GM21619 (cell line): ENCODE results near the gene SEPHS1.
"Not testable (repeated sequence)": the region's sequence is repeated elsewhere in the genome, so short reads cannot be mapped to it uniquely, and the experiment has no call there.

Experiments
- ATAC-seq: cut with Tn5 transposase; IDR thresholded peaks from one replicate; pipeline ENCODE4 v1.9.1; 2021; ENCODE audit not compliant: unreplicated experiment

The SEPHS1 gene

GRCh38 chr10:13365243-13365642, 17.1 kb upstream of the SEPHS1 start:
- no peak for ATAC-seq

- ATAC-seq: no peak
Measured at GRCh38 chr10:13360587-13360986, 12.5 kb upstream of the SEPHS1 start.

- no peak for ATAC-seq
Measured at GRCh38 chr10:13356392-13356791, 8.3 kb upstream of the SEPHS1 start.

GRCh38 chr10:13354783-13355182, 6.7 kb upstream of the SEPHS1 start:
- no peak for ATAC-seq

- ATAC-seq: no peak
Measured at GRCh38 chr10:13352519-13352918, 4.4 kb upstream of the SEPHS1 start.

DNA sequence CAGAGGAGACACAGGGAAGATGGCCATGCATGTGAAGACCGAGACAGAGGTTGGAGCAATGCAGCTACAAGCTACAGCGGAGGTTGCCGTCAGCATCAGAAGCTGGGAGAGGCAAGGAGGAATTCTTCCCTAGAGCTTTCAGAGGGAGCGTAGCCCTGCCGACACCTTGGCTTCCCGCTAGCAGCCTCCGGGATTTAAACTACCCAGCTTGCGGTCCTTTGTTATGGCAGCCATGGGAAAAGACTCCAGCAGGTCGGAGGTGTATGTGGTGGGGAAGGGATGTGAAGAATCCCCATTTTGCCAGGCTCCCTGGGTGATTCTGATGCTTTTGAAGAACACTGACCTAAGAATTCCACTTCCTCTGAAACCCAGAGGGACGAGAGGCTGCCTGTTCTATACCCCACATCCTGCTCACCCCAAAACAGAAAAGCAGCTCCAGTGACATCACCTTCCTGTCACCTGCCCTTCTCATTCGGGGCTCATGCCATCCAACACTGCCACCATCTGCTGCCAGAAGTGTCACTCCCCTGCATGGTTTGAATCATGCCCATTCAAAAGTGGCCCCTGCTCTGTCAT, 3.3 kb upstream of the SEPHS1 start:
- no peak for ATAC-seq

GRCh38 chr10:13349463-13350274, 1.6 kb upstream of the SEPHS1 start:
- no peak for ATAC-seq

GRCh38 chr10:13347500-13348156, 465 bp downstream of the SEPHS1 start:
- ATAC-seq: peak; percentile 41

DNA sequence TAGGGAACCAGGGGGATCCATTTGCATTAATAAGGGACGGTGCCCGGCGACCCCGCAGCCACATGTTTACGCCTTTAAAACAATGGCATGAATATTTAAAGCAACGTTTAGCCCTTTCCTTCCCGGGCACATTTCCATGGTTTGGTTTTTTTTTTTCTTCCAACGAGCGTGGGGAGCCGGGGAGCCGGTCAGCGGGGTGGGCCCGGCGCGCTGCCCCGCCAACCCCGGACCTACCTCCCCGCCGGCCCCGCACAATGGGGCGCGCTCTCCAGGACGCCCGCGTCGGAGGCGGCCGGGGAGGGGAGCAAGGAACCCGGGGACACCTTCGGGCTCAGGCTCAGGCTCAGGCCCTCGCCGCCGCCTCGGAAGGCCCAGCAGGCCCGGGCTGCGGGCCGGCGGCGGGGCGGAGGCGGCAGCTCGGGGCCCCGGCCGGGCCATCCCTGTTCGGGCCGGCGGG, 1.0 kb downstream of the SEPHS1 start:
- peak; percentile 17 for ATAC-seq

- ATAC-seq: no peak
Measured at GRCh38 chr10:13346283-13347042, 1.6 kb downstream of the SEPHS1 start.

- ATAC-seq: peak; percentile 90
Measured at GRCh38 chr10:13340626-13341376, 7.3 kb downstream of the SEPHS1 start.

GRCh38 chr10:13340068-13340467, 8.0 kb downstream of the SEPHS1 start:
- ATAC-seq: no peak

DNA sequence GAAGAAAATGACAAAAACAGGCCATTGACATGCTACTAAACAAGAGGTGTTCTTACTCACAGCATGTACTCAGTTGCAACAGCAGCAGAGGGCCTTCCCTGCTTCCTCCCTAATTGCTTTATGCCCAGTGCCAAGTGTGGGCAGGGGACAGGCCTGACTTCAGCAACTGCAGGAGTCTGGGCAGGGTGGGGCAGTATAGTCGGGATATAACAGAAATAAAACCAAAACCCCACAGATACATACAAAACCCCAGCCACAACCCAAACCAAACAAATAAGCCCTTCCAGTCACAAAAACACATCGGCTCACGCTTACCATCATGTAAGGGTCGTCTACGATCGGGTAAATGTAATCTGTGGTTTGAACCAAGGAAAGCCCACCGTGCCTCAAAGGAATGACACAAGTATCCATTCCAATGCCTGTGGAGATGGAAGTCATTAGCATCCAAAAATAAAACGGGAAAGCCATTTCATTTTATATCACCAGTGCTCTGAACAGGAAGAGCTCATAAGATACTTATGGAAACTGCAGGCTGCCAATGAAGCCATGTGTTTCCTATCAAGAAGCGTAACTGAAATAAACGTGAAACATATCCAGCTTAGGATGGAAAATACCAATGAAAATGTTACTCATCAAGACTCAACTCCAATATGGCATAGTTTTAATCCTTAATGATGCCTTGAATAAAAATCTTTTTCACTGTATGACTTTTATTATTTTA, 9.5 kb downstream of the SEPHS1 start:
- no peak for ATAC-seq

DNA sequence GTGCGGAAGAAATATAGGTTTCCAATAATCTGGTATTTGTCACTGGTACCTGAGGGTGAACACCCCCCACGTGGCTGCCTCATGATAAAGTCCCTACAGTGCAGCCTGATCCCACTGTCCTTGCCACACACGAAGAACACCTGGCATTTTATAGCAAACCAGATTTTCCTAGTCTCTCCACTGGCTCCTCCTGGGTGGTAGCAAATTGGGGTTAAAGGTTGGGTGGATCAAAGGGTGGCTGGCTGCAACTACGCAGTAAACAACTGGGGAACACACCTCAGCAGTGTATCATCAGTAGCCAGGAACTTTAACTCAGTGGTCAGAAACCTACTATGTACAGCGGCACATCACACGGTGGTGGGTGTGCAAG, 10.3 kb downstream of the SEPHS1 start:
- no peak for ATAC-seq

- ATAC-seq: no peak
Measured at GRCh38 chr10:13337128-13337826, 10.8 kb downstream of the SEPHS1 start.

- ATAC-seq: peak; percentile 43
Measured at GRCh38 chr10:13335881-13336280, 12.2 kb downstream of the SEPHS1 start.

GRCh38 chr10:13334556-13334955, 13.5 kb downstream of the SEPHS1 start:
- ATAC-seq: no peak

DNA sequence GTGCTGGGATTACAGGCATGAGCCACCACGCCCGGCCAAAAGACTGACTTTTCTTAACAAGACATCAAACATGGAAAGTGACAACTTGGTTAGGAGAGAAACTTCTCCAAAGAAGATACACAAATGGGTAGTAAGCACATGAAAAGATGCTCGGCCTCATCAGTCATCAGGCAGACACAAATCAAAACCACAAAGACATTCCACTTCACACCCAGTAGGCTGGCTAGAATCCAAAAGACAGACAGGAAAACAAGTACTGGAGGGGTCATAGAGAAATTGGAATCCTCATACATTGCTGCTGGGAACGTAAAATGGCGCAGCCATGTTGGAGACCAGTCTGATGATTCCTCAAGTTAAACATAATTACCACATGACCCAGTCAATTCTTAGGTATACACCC, 16.4 kb downstream of the SEPHS1 start:
- no peak for ATAC-seq

- ATAC-seq: not testable (repeated sequence)
Measured at GRCh38 chr10:13330980-13331379, 17.1 kb downstream of the SEPHS1 start.
